GM10248 (cell line): Measurements from ENCODE around the gene FOXRED1.
A peak's percentile ranks its signal among the peaks of the same experiment; 100 is the strongest.

Experiments
- CTCF ChIA-PET: fragments of 300-600 bp; sonication (Branson Sonifier 250); formaldehyde crosslinking; extraction: SDS; loops from one replicate; lab custom pipeline; 2021; ENCODE audit warnings: antibody characterized with exemption; lab: Yijun Ruan, JAX
- POLR2A ChIA-PET: fragments of 350-650 bp; sonication (Branson Sonifier 250); formaldehyde crosslinking; extraction: SDS; loops from one replicate; lab custom pipeline; 2020; ENCODE audit warnings: antibody characterized with exemption; lab: Yijun Ruan, JAX
- DNase-seq: peaks from one replicate; pipeline ENCODE4 v3.0.0; 2012; ENCODE audit errors: extremely low spot score
- CTCF ChIP-seq: IDR thresholded peaks from 2 replicates; pipeline ENCODE4 v1.5.1; 2012; ENCODE audit warnings: mild to moderate bottlenecking, low read depth; ENCODE audit errors: extremely low read depth, missing control alignments, control extremely low read depth

FOXRED1 gene

GRCh38 chr11:126290887-126291286 is 21.9 kb downstream of the FOXRED1 start:
- no peak for TF ChIP-seq CTCF
- CTCF ChIA-PET, result interaction anchor here (0.8 to 1.3 kb wide), 4 partner anchors 9 to 189 kb away, joined by 3 to 12 read pairs (median 4); no protein-coding TSS in a partner anchor
- no peak for DNase-seq
- POLR2A ChIA-PET, result no interaction called here

GRCh38 chr11:126293726-126294125 is 24.8 kb downstream of the FOXRED1 start:
- no peak for TF ChIP-seq CTCF
- DNase-seq, result no peak
- POLR2A ChIA-PET, result interaction anchor here (1.1 kb wide), 1 partner anchor 10 kb away, joined by 3 read pairs; the partner anchor contains the start of gene DCPS
- CTCF ChIA-PET, result interaction anchor here (0.9 to 1.8 kb wide), 3 partner anchors 16 to 187 kb away, joined by 3 to 5 read pairs (median 4); no protein-coding TSS in a partner anchor

- DNase-seq, result no peak
- ChIA-PET POLR2A (no interaction called here), CTCF (interaction anchor here (0.9 to 1.7 kb wide), 2 partner anchors 10 to 13 kb away, joined by 3 to 4 read pairs; no protein-coding TSS in a partner anchor)
- TF ChIP-seq CTCF, result no peak
These were observed 28.1 kb downstream of the FOXRED1 start for GRCh38 chr11:126297004-126297403.

- DNase-seq, result peak; percentile 93
- POLR2A ChIA-PET, result interaction anchor here (1.0 kb wide), 1 partner anchor 10 kb away, joined by 3 read pairs; no protein-coding TSS in a partner anchor
- CTCF ChIA-PET, result interaction anchor here (1.0 to 1.4 kb wide), 2 partner anchors 15 to 16 kb away, joined by 4 read pairs; no protein-coding TSS in a partner anchor
- TF ChIP-seq CTCF, result no peak
These were observed 34.9 kb downstream of the FOXRED1 start, which contains the start of gene DCPS for GRCh38 chr11:126303623-126304456. Gene DCPS (plus strand): TSS chr11:126304060. CDS start chr11:126304081, 21 bp downstream.

GRCh38 chr11:126304457-126305075 is 35.6 kb downstream of the FOXRED1 start:
- TF ChIP-seq CTCF, result no peak
- DNase-seq, result no peak
- CTCF ChIA-PET, result interaction anchor here (1.0 to 2.4 kb wide), 3 partner anchors 14 to 176 kb away, joined by 4 to 7 read pairs (median 4); no protein-coding TSS in a partner anchor
- POLR2A ChIA-PET, result interaction anchor here (1.0 kb wide), 1 partner anchor 11 kb away, joined by 3 read pairs; no protein-coding TSS in a partner anchor

GRCh38 chr11:126305699-126306098 is 36.7 kb downstream of the FOXRED1 start:
- peak; percentile 64 for DNase-seq
- POLR2A ChIA-PET, result interaction anchor here (0.7 kb wide), 1 partner anchor 20 kb away, joined by 3 read pairs; no protein-coding TSS in a partner anchor
- TF ChIP-seq CTCF, result no peak
- CTCF ChIA-PET, result interaction anchor here (2.4 to 2.6 kb wide), 2 partner anchors 13 to 175 kb away, joined by 6 to 7 read pairs; no protein-coding TSS in a partner anchor
